DMS 273 (cell line): ENCODE measurements around the gene METAP2.
A peak's percentile ranks its signal among the peaks of the same experiment; 100 is the strongest.

Experiments
- DNase-seq: peaks from one replicate; lab custom pipeline; 2025; ENCODE audit not compliant: unreplicated experiment; lab: John Stamatoyannopoulos, UW

The METAP2 gene

DNA sequence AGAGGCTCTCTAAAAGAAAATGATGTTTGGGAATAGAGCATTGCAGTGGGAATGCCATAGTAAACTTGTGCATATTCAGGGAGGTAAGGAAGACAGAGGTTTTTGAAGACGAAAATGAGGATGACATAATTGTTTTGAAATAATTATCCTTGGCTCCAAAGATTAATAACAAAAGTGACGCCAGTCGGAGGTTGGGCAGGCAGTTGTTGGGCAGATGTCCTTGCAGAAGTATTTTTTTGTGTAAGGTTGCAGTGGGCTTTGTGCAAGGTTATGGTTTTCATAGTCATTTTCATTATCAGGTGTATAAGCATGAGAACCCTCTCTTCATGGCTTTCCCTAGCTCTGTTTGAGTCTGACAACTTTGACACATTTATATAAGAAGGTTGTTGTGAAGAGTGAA is 35.3 kb downstream of the METAP2 start:
- no peak for DNase-seq

DNA sequence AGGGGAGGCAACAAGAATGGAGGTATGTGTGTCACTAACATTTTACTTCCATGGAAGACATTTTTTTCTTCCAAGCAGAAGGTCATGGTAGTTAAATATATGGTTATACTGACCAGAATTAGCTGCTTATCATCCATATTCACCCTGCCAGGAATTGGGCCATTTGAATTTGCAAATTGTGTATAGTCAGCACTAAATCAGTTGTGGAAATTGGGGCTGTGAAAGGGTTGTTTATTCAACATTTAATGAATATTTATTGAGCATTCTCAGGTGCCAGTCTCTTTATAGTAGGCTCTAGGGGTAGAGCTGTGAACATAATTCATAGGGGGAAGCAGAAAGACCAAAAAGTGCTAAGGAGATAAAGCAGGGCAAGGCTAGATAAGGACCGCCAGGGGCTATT is 38.0 kb downstream of the METAP2 start:
- DNase-seq, result no peak

DNA sequence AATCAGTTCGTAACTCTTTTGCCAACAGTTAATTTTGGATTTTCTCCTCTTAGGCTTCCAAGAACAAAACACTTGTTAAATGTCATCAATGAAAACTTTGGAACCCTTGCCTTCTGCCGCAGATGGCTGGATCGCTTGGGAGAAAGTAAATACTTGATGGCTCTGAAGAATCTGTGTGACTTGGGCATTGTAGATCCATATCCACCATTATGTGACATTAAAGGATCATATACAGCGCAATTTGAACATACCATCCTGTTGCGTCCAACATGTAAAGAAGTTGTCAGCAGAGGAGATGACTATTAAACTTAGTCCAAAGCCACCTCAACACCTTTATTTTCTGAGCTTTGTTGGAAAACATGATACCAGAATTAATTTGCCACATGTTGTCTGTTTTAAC is 39.6 kb downstream of the METAP2 start:
- DNase-seq, result no peak

DNA sequence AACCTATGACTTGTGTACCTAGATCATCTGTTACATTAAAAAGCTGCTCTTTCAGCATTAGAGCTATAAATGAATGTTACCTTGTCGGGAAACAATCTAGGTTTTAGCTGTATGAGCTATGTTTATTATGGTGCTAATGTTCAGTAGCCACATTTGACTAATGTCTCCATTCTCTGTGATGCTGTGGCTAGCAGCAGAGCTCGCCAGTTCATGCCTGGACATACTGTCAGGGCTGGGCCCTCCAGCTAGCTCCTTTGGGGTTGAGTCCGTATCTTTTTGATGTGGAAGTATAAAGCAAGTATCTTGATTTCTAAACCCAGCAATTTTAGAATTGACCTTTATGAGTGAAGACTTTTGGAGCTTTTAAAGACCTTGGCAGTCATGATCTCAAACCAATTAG is 41.2 kb downstream of the METAP2 start:
- DNase-seq, result no peak

DNA sequence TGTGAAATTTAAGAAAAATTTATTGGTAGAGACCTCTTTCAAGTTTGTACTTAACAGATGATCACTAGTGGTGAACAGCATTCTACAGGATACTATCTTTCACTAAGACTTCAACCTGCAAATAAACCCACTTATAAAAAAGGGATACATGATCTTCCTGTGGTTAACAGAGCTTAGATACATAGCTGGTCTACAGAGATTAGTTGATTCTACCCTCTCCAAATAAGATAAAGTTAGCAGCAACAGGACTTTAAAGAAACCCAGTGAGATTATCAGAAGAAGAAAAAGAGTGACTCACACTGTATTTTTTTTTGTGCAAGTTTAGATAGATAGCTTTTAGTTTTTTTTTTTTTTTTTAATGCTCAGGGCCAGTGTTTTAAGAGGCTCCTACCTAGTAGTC is 42.8 kb downstream of the METAP2 start:
- DNase-seq, result no peak

DNA sequence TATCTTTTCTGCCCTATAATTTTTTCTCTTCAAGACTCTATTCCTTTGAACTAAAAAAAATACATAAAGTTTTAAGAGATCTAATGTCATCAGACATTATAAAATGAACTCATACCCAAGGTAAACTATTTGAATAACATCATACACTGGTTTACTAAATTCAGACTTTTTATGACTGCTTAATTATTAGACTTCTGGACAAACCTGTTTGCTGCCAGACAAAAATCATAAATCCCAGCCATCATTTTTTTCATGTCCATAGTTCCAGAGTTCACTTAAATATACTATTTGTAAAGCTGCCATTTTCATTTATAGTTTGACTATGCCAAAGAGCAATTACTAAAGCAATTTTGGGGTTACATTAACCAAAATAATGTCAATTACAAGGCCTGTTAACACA is 43.3 kb downstream of the METAP2 start:
- DNase-seq, result no peak

DNA sequence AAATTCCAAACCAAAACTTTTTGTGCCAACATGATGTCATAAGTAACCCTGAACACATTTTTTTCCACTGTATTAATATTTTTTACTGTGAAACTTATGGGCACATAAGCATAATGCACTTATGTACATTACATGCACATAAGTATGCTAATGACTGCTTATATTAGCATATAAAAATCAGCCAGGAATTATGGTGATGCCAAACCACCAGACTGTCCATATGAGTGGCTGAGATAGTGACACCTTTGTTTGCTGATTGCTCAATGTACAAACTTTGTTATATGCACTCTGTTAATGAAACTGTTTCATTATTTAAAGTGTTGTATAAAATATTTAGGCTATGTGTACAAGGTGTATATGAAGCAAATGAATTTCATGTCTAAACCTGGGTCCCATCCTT is 45.0 kb downstream of the METAP2 start:
- no peak for DNase-seq

DNA sequence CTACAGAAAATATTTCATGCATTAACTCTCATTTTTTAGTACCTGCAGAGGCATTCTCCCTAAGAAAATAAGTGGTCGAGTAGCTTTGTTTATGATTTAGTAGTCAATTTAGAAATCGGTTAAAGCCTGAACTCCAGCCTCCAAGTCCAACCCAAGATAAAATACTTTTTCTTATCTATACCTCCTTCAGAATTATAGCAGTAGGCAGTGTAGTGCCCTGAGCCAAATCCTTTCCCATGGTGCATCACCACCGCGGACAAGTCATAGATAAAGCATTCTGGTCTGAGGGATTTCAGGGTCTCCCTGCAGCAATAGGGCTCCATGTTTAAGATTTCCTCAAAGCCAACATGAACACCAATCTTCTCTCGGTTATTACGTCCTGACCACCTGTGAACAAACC is 46.9 kb downstream of the METAP2 start:
- DNase-seq, result no peak

DNA sequence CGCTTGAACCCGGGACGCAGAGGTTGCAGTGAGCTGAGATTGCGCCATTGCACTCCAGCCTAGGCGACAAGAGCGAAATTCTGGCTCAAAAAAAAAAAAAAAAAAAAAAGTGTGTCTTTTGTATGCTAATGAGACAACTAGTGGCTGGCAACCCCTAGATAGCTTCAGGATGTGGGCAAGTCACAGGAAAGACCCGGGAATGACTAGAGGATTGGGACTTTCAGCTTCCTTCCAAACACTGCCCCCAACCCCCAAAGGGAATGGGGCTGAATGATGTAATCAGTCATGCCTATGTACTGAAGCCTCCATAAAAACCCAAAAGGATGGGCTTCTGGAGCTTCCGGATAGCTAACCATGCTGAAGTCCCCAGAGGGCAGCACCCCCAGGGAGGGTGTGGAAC is 48.7 kb downstream of the METAP2 start:
- DNase-seq, result peak; percentile 2

DNA sequence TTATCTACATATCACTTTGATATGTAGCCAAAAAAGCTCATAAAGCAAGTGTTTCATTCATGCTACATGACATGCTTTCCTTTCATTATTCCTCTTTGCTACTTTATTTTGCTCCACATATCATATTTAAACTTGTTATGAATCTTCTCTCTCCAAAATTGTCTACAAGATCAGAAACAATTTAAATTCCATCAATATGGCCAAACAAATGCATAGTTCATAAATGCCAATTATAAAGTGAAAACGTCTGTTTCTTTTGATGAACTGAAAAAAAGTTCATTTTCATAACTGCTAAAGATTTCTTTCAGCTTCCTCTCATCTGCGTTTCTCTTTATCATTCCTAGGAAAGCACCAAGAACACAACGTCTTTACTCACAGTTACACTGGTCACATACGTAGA is 54.5 kb downstream of the METAP2 start:
- DNase-seq, result no peak

DNA sequence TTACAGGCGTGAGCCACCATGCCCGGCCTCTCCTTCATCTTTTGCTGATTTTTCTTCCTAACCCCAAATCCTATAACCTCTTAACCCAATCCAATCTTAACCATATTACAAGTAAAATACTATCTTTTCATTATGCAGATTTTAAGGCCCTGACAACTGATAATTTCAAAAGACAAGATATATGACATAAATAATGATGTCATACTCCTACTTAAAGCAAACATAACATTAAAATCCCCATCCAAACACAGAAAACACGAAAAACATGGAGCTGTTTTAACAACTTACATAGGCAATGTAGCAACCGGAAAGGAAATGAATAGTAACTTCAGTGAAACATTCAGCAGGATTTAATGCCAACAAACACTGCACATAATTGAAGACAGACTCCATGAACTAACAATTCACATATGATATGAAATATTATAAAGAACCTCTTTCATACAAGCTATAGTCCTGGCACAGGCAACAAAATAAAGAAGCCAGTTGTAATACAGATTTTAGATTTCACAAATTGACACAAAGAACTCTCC is 55.8 kb downstream of the METAP2 start:
- no peak for DNase-seq

DNA sequence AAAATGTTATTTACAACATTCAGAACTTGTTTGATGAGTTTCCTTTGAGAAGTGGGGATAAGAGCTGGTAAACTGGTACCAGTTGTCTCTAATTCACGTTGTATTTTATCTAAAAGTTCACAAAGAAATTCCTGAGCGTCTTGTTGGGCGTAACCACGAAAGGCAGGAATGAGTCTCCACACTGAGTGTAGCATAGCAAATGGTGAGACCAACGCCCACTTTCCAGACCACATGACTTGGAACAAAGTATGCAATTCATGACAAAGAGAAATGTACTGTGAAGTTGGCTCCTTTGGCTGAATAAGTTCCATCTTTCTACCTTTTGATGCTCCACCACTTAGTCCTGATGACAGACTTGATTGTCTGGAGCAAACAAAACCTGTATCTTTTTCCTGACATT is 58.9 kb downstream of the METAP2 start:
- DNase-seq, result no peak

DNA sequence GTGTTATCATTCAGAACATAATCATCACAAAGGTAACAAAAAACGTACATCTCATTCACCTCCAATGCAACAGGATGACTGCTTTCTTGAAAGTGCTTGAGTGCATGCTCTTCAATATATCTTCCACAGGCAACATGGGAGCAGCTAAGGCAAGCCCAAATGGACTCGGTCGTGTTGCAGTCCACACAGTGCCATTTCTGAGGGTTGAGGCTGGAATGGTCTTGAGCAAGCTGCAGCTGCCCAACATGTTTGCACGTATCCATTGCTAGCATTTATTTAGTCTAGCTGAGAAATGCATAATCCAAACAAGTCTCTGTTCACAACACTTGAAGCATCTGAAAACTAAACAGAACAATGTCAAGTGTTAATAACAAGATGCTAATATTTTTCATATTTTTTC is 60.0 kb downstream of the METAP2 start:
- DNase-seq, result no peak

DNA sequence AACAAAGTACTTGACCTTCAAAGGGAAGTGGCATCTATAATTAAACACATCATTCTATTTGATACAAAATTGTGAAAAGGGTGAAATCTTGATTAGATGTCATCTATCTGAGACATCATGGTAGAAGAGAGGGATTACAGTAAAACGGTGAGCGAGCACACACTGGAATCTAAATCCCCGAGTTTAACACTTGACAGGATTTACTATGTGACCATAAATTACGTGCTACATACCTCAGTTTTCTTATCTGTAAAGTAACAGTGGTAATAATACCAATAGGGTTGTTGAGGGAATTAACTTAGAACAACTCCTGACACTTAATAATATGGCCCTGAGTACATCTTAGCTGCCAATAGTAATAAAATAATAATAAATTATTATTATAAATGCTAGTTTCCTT is 64.1 kb downstream of the METAP2 start:
- DNase-seq, result no peak

DNA sequence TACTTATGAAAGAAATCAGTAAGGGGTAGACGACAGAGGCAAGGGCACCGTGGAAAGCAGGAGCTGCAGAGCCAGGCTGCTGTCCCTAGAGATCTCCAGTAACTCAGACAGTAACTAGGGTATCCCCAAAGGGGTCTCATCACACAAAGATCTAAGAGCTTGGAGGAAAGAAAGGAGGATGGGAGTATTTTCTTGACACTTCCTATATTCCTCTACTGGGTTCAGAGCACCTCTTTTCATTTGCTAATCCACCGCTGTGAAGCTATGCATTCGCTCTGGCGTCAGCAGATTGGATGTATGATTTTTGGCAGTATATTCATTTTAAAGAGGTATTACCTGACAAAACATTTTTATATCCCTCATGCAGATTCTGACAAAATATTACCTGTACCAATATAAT is 64.7 kb downstream of the METAP2 start:
- no peak for DNase-seq

DNA sequence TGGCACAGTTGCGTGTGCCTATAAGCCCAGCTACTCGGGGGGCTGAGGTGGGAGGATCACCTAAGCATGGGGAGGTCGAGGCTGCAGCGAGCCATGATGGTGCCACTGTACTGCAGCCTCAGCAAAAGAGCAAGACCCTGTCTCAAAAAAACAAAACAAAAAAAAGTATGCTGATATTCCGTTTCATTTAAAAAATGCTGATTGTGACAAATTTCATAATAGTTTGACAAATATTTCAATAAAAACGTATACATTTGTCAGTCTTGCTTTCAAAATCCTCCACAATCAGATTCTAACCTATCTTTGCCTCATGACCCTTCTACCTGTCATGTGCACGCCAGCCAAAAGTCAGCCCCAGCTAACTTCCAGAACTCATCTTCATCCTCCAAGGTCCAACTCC is 67.5 kb downstream of the METAP2 start:
- no peak for DNase-seq

DNA sequence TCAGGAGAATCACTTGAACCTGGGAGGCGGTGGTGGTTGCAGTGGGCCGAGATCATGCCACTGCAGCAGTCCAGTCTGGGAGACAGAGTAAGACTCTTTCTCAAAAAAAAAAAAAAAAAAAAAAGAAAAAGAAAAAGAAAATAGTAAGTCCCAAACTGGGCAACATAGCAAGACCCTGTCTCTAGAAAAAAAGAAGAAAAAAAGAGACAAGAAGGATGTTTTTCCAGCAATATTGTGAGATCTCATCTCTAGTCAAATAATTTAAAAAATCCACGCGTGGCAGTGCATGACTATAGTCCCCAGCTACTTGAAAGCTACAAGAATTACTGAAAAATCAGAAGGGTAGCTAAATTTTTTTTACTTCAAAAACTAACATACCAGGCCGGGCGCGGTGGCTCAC is 69.4 kb downstream of the METAP2 start:
- no peak for DNase-seq

DNA sequence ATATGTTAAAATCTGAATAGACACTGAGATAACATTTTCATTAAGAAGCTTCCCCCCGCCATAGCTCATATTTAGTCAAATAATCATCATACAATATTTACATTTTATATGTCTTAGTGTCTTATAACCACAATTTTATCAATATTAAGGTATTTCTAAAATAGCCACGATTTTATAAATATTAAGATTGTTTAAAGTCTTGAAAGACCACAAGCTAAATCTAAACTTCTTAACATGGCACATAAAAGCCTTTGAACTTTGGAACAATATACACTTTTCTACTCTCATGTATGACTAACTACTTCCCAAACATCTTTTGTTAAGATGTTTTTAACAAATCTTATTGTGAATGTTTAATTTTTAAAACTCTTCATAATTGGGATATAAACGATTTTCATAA is 70.8 kb downstream of the METAP2 start:
- DNase-seq, result no peak

DNA sequence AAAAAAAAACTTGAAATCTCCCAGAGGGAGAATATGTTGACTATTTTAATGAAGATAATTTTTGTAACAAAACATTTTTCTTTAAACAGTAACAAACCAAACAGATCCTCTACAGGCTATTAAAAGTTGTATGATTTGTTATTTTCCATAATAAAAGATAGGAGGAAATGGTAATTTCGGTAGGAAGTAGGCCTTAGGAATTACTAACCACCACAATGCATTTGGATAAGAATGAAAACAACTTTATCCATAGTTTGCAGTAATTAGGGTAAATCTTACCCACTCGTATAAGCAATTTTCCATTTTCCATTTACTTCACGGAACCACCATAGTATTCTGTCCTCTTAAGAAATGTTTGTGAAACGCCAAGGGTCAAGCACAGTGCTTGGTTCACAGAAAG is 71.4 kb downstream of the METAP2 start:
- DNase-seq, result no peak

DNA sequence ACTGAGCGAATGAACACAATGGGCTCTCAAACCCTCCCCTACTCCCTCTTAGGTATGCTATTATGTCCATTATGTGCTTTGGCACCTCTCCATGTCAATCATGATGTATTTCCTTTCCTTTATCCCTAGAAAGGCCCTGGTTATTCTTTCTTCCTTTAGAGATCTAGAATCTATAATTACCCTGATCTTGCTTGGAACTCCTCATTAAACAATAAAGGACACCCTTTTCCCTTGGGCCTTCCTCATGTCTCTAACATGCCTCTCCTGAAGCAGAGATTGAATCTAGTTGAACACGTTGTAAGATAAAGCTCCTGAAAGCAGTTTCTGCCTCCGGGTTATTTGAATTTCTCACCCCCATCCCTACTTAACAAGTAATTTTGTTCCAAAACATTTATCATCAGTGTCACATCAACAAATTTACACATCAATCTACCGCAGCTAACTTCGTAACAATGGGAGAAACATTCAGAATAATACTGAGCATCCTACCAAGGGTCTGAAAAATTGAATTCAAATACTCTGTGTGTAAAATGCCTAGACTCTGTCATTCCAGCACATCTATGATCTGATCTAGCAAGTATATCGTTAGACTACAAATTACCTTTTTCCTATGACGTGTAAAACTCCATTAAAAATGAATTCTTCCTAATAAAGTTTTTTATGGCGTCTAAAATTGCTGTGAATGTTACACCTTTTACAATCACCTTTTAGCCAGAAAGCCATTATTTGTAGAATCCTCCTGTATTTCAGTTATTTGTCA is 72.0 kb downstream of the METAP2 start:
- DNase-seq, result no peak

DNA sequence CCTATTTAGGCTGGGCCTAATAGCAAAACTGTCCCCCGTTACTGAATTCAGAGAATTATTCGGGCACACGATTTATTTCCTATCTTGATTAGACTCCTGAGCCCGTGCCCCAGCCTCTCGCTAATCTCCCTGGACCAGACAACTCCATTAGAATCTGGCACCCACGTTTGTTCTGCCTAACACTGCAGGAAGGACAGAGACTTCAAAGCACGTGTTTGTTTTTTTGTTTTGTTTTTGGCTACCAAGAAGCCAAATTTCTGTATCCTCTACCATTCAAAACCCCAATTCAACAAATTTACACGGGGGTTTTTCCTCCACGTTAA is 72.5 kb downstream of the METAP2 start:
- no peak for DNase-seq

DNA sequence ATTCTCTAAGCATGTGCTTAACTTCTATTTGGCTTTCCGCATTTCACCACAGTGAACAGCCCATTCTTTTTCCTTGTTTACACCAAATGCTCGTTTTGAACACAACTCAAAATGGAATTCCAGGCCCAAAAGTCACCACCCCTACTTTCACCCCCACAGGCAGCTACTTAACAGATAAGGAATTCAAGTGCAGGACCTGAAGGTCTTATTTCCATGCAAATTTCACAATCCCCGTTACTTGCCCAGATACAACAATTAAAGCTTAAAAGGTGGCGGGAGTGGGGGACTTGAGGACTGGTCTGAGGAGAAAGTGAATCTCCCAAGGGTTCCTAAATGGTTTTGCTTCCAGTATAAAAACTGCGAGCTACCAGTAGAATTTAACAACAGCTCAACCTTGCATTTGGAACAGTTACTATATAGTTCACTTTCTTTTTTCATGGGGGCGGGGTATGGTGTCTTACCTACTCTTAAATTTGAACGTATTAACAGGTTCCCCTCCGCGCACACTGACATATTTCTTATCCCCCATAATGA is 73.6 kb downstream of the METAP2 start:
- DNase-seq, result no peak

DNA sequence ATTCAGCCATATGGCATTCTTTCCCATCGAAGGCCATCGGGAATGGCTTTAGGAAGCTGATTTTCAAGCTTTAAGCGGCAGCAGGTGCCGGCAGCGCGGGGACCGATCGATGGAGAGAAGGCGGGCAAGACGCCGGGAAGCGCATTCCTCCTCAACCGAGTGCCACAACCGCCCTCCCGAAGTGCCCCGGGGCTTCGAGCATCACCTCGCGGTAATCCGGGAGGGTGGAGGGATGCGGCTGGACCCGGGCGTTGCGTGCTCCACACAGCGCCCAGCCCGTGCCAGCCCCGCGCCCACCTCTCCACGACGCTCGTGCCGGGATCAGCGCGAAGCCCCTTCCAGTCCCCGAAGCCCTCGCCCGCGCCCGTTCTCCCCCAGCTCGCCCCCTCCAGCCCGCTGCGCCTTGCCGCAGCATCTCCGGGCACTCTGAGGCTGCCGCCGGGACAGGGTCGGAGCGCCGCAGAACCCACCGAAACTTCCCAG is 74.1 kb downstream of the METAP2 start:
- peak; percentile 48 for DNase-seq
